HEK293 (cell line): ENCODE results near the gene NTRK3.

Experiments
- CTCF ChIA-PET: fragments of 350-600 bp; formaldehyde crosslinking; extraction: SDS; loops from one replicate; lab custom pipeline; 2021; ENCODE audit warnings: antibody characterized with exemption; lab: Yijun Ruan, JAX
- POLR2A ChIA-PET: fragments of 300-600 bp; formaldehyde crosslinking; extraction: SDS; loops from one replicate; lab custom pipeline; 2020; ENCODE audit warnings: antibody characterized with exemption, inconsistent platforms; lab: Yijun Ruan, JAX
- H3K27ac ChIP-seq: fragments of 200-500 bp; sonication (Bioruptor generic); 2 replicates; pipeline ENCODE4 v1.5.1; 2014; ENCODE audit warnings: low read depth, low read length, control low read depth, inconsistent platforms; ENCODE audit errors: extremely low read depth
- H3K36me3 ChIP-seq, 2 experiments: fragments of 200-500 bp in 1 of 2; sonication (Bioruptor generic) in 1 of 2; 1 replicate in 1 of 2; 2 replicates in 1 of 2; pipeline ENCODE4 v1.5.1; 2014 to 2017; ENCODE audit warnings: inconsistent platforms in 2 of 2, low read length in 2 of 2; ENCODE audit not compliant: control insufficient read depth in 2 of 2, insufficient read depth in 1 of 2
- H3K4me1 ChIP-seq: fragments of 200-500 bp; sonication (Bioruptor generic); 2 replicates; pipeline ENCODE4 v1.5.1; 2014; ENCODE audit warnings: mild to moderate bottlenecking, low read length, inconsistent platforms; ENCODE audit not compliant: control insufficient read depth, insufficient read depth
- H3K4me3 ChIP-seq: 2 replicates; pipeline ENCODE4 v1.5.1; 2011; ENCODE audit warnings: low read depth, mild to moderate bottlenecking, control low read depth, low read length, moderate library complexity
- H3K9me3 ChIP-seq: fragments of 200-500 bp; sonication (Bioruptor generic); 2 replicates; pipeline ENCODE4 v1.5.1; 2014; ENCODE audit warnings: low read depth, low read length, inconsistent platforms; ENCODE audit not compliant: control insufficient read depth, insufficient read depth
- IKZF3 ChIP-seq: fragments of 450-650 bp; IDR thresholded peaks from 2 replicates; pipeline ENCODE4 v1.5.0; 2018; ENCODE audit warnings: missing biosample characterization, mild to moderate bottlenecking, missing genetic modification characterization, moderate library complexity
- ZNF2 ChIP-seq: fragments of 450-650 bp; formaldehyde crosslinking; IDR thresholded peaks from 2 replicates; pipeline ENCODE4 v1.5.1; 2016; ENCODE audit warnings: missing biosample characterization, missing genetic modification characterization
- ZNF248 ChIP-seq: fragments of 450-650 bp; formaldehyde crosslinking; IDR thresholded peaks from 2 replicates; pipeline ENCODE4 v1.5.1; 2017; ENCODE audit warnings: missing biosample characterization, missing genetic modification characterization
- ZNF521 ChIP-seq: fragments of 450-650 bp; formaldehyde crosslinking; IDR thresholded peaks from 2 replicates; pipeline ENCODE4 v1.5.1; 2017; ENCODE audit warnings: missing biosample characterization, mild to moderate bottlenecking, missing genetic modification characterization
- ZNF549 ChIP-seq: fragments of 450-650 bp; IDR thresholded peaks from 2 replicates; pipeline ENCODE4 v1.5.1; 2018; ENCODE audit warnings: missing biosample characterization, missing genetic modification characterization, mild to moderate bottlenecking, inconsistent platforms, moderate library complexity
- ZXDB ChIP-seq: fragments of 450-650 bp; formaldehyde crosslinking; IDR thresholded peaks from 2 replicates; pipeline ENCODE4 v1.5.1; 2016; ENCODE audit warnings: missing biosample characterization, missing genetic modification characterization

NTRK3 gene

DNA sequence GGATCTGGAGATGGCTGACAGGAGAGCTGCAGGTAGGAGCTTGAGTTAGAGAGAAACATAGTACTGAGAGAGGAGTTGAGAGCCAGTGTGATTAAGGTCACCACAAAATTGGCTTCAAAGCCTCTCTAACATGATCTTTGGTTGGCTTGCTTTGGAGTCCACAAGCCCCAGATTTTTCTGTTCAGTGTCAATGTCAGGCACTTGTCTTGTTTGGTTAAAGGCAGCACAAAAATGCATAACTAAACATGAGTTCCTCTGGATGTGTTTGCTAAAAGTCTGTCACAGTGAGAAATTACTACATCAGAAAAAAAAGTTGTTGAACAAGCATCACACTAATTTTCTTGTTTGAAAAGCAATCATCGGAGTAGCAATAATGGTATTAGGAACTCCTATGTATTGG lies 440.5 kb downstream of the NTRK3 start:
- POLR2A ChIA-PET = no interaction called here

More for the DNA sequence above, 440.5 kb downstream of the NTRK3 start:
- TF ChIP-seq ZXDB (tag by site-specific recombination) (no peak), ZNF521 (tag by site-specific recombination) (no peak), ZNF549 (no peak), ZNF2 (tag by site-specific recombination) (no peak), IKZF3 (tag by site-specific recombination) (no peak), ZNF248 (tag by site-specific recombination) (no peak)
- TF ChIP-seq, all 188 proteins: peak for 0
- CTCF ChIA-PET = interaction anchor here (0.6 kb wide), 1 partner anchor 402 kb away, joined by 3 read pairs; no protein-coding TSS in a partner anchor
- no peaks in the 10 kb centered on the region for H3K4me1 ChIP-seq
- H3K27ac ChIP-seq = no peak overlapping the region
- H3K36me3 ChIP-seq = no peaks in the 10 kb centered on the region
- no peaks in the 10 kb centered on the region for H3K9me3 ChIP-seq
- no peak overlapping the region for H3K4me3 ChIP-seq
